K562 (cell line): ENCODE measurements around the gene RAB31. TPM values are rescaled to one million over a fixed set of nuclear protein-coding genes. Genes with fewer than 3 reads are reported as not detected.
A peak's percentile ranks its signal among the peaks of the same experiment; 100 is the strongest.

Experiments
- BRD4 ChIP-seq: fragments of 200-600 bp; sonication (generic); IDR thresholded peaks from 2 replicates; pipeline ENCODE4 v1.6.1; 2017; ENCODE audit warnings: inconsistent platforms
- C11orf30 ChIP-seq: fragments of 450-650 bp; IDR thresholded peaks from 2 replicates; pipeline ENCODE4 v1.6.1; 2016; ENCODE audit warnings: low read depth, mild to moderate bottlenecking
- E2F6 ChIP-seq, 2 experiments: IDR thresholded peaks; 2 replicates each; pipeline ENCODE4 v1.6.1; 2011; ENCODE audit warnings: borderline replicate concordance in 1 of 2, control low read depth in 1 of 2, low read depth in 1 of 2, low read length in 1 of 2, mild to moderate bottlenecking in 1 of 2, mixed read lengths in 1 of 2, moderate library complexity in 1 of 2; ENCODE audit not compliant: insufficient read depth in 1 of 2, insufficient read length in 1 of 2, poor library complexity in 1 of 2, severe bottlenecking in 1 of 2; ENCODE audit errors: extremely low read depth in 1 of 2
- EP300 ChIP-seq: IDR thresholded peaks from 2 replicates; pipeline ENCODE4 v1.6.1; 2012; ENCODE audit warnings: low read length, improper control_type of control experiment
- HOXB6 ChIP-seq: fragments of 250-450 bp; sonication (Bioruptor Pico); IDR thresholded peaks from 2 replicates; pipeline ENCODE4 v1.5.1; 2022; ENCODE audit warnings: mild to moderate bottlenecking, borderline replicate concordance
- L3MBTL2 ChIP-seq: fragments of 450-650 bp; IDR thresholded peaks from 2 replicates; pipeline ENCODE4 v1.6.1; 2016; ENCODE audit warnings: mild to moderate bottlenecking, moderate library complexity
- MTA2 ChIP-seq: fragments of 450-650 bp; IDR thresholded peaks from 2 replicates; pipeline ENCODE4 v1.6.1; 2016; ENCODE audit warnings: low read depth
- NCOA6 ChIP-seq: fragments of 450-650 bp; IDR thresholded peaks from 2 replicates; pipeline ENCODE4 v1.6.1; 2017; ENCODE audit warnings: mild to moderate bottlenecking
- NFE2 ChIP-seq: IDR thresholded peaks from 2 replicates; pipeline ENCODE4 v1.6.1; 2014; ENCODE audit warnings: antibody characterized with exemption, low read depth
- NR3C1 ChIP-seq: sonication (generic); formaldehyde crosslinking; IDR thresholded peaks from 2 replicates; pipeline ENCODE4 v1.8.1; 2022; ENCODE audit warnings: missing genetic modification reagents
- PHB2 ChIP-seq: fragments of 450-650 bp; IDR thresholded peaks from 2 replicates; pipeline ENCODE4 v1.6.1; 2017; ENCODE audit warnings: low read depth
- PHF20 ChIP-seq: fragments of 450-650 bp; IDR thresholded peaks from 2 replicates; pipeline ENCODE4 v1.6.1; 2018; ENCODE audit not compliant: partially characterized antibody
- PURB ChIP-seq: sonication (generic); formaldehyde crosslinking; IDR thresholded peaks from 2 replicates; pipeline ENCODE4 v1.9.0; 2021; ENCODE audit warnings: low read depth, mild to moderate bottlenecking, missing genetic modification reagents
- RHOXF2B ChIP-seq: fragments of 250-450 bp; sonication (Bioruptor Pico); conservative IDR thresholded peaks from 2 replicates; pipeline ENCODE4 v1.5.1; 2021
- SAP30 ChIP-seq: fragments of 200-600 bp; sonication (generic); IDR thresholded peaks from 2 replicates; pipeline ENCODE4 v1.6.1; 2012; ENCODE audit warnings: borderline replicate concordance, low read depth, mild to moderate bottlenecking, moderate library complexity, low read length, control low read depth, inconsistent platforms; ENCODE audit not compliant: insufficient read depth, poor library complexity, severe bottlenecking
- SMAD2 ChIP-seq: fragments of 150-350 bp; IDR thresholded peaks from 2 replicates; pipeline ENCODE4 v1.6.1; 2014; ENCODE audit warnings: low read depth, mild to moderate bottlenecking, low read length
- TAF1 ChIP-seq: IDR thresholded peaks from 2 replicates; pipeline ENCODE4 v1.6.1; 2011; ENCODE audit warnings: mild to moderate bottlenecking, low read length, moderate library complexity; ENCODE audit not compliant: insufficient read depth, control insufficient read depth, severe bottlenecking; ENCODE audit errors: extremely low read depth
- ZBTB17 ChIP-seq: fragments of 450-650 bp; formaldehyde crosslinking; IDR thresholded peaks from 2 replicates; pipeline ENCODE4 v1.4.0; 2020; ENCODE audit warnings: mild to moderate bottlenecking
- ZNF140 ChIP-seq: fragments of 250-450 bp; sonication (Bioruptor Pico); IDR thresholded peaks from 2 replicates; pipeline ENCODE4 v1.8.0; 2021; ENCODE audit warnings: moderate library complexity, mild to moderate bottlenecking, inconsistent platforms
- polyA plus RNA-seq, 8 experiments: library from polyadenylated mRNA; depleted of rRNA in 4 of 8; stranded (reverse) in 5 of 8; unstranded in 3 of 8; fragments of >200 nt; fragmentation: Nextera tagmentation in 2 of 8; fragmentation: Illumina TruSeq in 1 of 8; extraction: Ambion mirVana in 2 of 8; extraction: Trizol in 1 of 8; gene quantifications; 2 replicates each; pipeline versions ENCODE4 v1.2.1 to v1.2.3, GENCODE V29; 2011 to 2014; ENCODE audit warnings: inconsistent platforms in 1 of 8, missing spikeins in 1 of 8
- total RNA-seq, 7 experiments: library from RNA; depleted of rRNA in 6 of 7; stranded (reverse); fragments of >200 nt in 6 of 7; fragmentation: Illumina TruSeq in 2 of 7; extraction: Trizol in 2 of 7; gene quantifications; 2 replicates each; pipeline versions ENCODE4 v1.2.1 to v1.2.3, GENCODE V29; 2011 to 2021; ENCODE audit warnings: low replicate concordance in 1 of 7
- TF ChIP-seq, protein P1 (sequence below), 2 experiments: fragments of 200-800 bp in 1 of 2; sonication (Bioruptor generic) in 1 of 2; sonication (generic) in 1 of 2; formaldehyde crosslinking in 1 of 2; IDR thresholded peaks in 1 of 2; conservative IDR thresholded peaks in 1 of 2; 2 replicates each; pipeline versions ENCODE4 v1.5.0 to v1.6.1; 2016 to 2020; ENCODE audit warnings: missing compliant biosample characterization in 1 of 2, missing genetic modification characterization in 1 of 2, missing genetic modification reagents in 1 of 2
- TF ChIP-seq, protein P2 (sequence below): sonication (generic); formaldehyde crosslinking; IDR thresholded peaks from 2 replicates; pipeline ENCODE4 v1.8.0; 2022; ENCODE audit warnings: mild to moderate bottlenecking, missing genetic modification reagents, borderline replicate concordance
- TF ChIP-seq, protein P3 (sequence below): fragments of 200-800 bp; sonication (Bioruptor generic); IDR thresholded peaks from 2 replicates; pipeline ENCODE4 v1.6.1; 2017; ENCODE audit warnings: missing genetic modification characterization, missing compliant biosample characterization

Gene RAB31
- total and polyA plus RNA-seq, 9 of the 15 experiments (the other 6 are each of a cell fraction or from before 2014, with no cell fraction given) = 20.7 to 70.4 (median 41.3) TPM

- TF ChIP-seq SAP30 (no peak), PHB2 (no peak), NFE2 (peak; percentile 22; the same call in 1 of the 2 replicates), E2F6 (IDR thresholded peaks at IDR 0.05; ENCODE audit: borderline replicate concordance in 1 of 2, extremely low read depth in 1 of 2, insufficient read depth in 1 of 2, insufficient read length in 1 of 2, low read depth in 1 of 2, low read length in 1 of 2, poor library complexity in 1 of 2, severe bottlenecking in 1 of 2) (no peak), L3MBTL2 (peak; percentile 44; the same call in 1 of the 2 replicates), SMAD2 (no peak), BRD4 (no peak), PURB (CRISPR knock-in tag) (no peak), ZBTB17 (no peak), EP300 (no peak), ZNF140 (CRISPR knock-in tag) (no peak), HOXB6 (CRISPR knock-in tag) (no peak), PHF20 (peak; percentile 39), C11orf30 (no peak), MTA2 (peak; percentile 34; the same call in 1 of the 2 replicates), NCOA6 (no peak), TAF1 (no peak), NR3C1 (CRISPR knock-in tag) (no peak), RHOXF2B (no peak)
- TF ChIP-seq, protein P1, sequence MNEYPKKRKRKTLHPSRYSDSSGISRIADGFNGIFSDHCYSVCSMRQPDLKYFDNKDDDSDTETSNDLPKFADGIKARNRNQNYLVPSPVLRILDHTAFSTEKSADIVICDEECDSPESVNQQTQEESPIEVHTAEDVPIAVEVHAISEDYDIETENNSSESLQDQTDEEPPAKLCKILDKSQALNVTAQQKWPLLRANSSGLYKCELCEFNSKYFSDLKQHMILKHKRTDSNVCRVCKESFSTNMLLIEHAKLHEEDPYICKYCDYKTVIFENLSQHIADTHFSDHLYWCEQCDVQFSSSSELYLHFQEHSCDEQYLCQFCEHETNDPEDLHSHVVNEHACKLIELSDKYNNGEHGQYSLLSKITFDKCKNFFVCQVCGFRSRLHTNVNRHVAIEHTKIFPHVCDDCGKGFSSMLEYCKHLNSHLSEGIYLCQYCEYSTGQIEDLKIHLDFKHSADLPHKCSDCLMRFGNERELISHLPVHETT (CRISPR knock-in tag; conservative IDR thresholded peaks at IDR 0.05 in 1 of 2, IDR thresholded peaks at IDR 0.05 in 1 of 2) = peak in 1 of 2 experiments; percentile 55; a peak in 2 of 4 replicates
- TF ChIP-seq, protein P2, sequence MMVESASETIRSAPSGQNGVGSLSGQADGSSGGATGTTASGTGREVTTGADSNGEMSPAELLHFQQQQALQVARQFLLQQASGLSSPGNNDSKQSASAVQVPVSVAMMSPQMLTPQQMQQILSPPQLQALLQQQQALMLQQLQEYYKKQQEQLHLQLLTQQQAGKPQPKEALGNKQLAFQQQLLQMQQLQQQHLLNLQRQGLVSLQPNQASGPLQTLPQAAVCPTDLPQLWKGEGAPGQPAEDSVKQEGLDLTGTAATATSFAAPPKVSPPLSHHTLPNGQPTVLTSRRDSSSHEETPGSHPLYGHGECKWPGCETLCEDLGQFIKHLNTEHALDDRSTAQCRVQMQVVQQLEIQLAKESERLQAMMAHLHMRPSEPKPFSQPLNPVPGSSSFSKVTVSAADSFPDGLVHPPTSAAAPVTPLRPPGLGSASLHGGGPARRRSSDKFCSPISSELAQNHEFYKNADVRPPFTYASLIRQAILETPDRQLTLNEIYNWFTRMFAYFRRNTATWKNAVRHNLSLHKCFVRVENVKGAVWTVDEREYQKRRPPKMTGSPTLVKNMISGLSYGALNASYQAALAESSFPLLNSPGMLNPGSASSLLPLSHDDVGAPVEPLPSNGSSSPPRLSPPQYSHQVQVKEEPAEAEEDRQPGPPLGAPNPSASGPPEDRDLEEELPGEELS = no peak
- TF ChIP-seq, protein P3, sequence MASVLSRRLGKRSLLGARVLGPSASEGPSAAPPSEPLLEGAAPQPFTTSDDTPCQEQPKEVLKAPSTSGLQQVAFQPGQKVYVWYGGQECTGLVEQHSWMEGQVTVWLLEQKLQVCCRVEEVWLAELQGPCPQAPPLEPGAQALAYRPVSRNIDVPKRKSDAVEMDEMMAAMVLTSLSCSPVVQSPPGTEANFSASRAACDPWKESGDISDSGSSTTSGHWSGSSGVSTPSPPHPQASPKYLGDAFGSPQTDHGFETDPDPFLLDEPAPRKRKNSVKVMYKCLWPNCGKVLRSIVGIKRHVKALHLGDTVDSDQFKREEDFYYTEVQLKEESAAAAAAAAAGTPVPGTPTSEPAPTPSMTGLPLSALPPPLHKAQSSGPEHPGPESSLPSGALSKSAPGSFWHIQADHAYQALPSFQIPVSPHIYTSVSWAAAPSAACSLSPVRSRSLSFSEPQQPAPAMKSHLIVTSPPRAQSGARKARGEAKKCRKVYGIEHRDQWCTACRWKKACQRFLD (CRISPR knock-in tag) = peak; percentile 75; the same call in 1 of the 2 replicates
Measured at GRCh38 chr18:9849407-9850283, 141.5 kb downstream of the RAB31 start (continued).
